Neural cell (in vitro differentiated cells): ENCODE data around the gene CDCP1. TPM values are rescaled to one million over a fixed set of nuclear protein-coding genes. Genes with fewer than 3 reads are reported as not detected.

ENCODE experiments used
- H2AFZ ChIP-seq: fragments of 200-600, 300-800 bp; sonication (generic), shearing (Covaris generic); 2 replicates; pipeline ENCODE4 v1.6.0; 2014; ENCODE audit warnings: low read depth, mild to moderate bottlenecking, antibody characterized with exemption, low read length, moderate library complexity
- H3F3A ChIP-seq: fragments of 200-600 bp; shearing (Covaris generic); 2 replicates; pipeline ENCODE4 v1.6.1; 2016; ENCODE audit warnings: mild to moderate bottlenecking, moderate library complexity, mixed read lengths, antibody characterized with exemption, low read length; ENCODE audit not compliant: insufficient read depth, poor library complexity, severe bottlenecking
- H3K27ac ChIP-seq: fragments of 200-600, 300-800 bp; sonication (generic), shearing (Covaris generic); 2 replicates; pipeline ENCODE4 v1.5.1; 2014; ENCODE audit warnings: mild to moderate bottlenecking, low read length, moderate library complexity
- H3K27me3 ChIP-seq: fragments of 300-800, 200-600 bp; sonication (generic), shearing (Covaris generic); 2 replicates; pipeline ENCODE4 v1.6.0; 2014; ENCODE audit warnings: mild to moderate bottlenecking, low read depth, low read length, moderate library complexity; ENCODE audit not compliant: insufficient read depth
- H3K36me3 ChIP-seq: fragments of 300-800, 200-600 bp; sonication (generic), shearing (Covaris generic); 2 replicates; pipeline ENCODE4 v1.5.1; 2014; ENCODE audit warnings: mild to moderate bottlenecking, antibody characterized with exemption, low read length, moderate library complexity; ENCODE audit not compliant: insufficient read depth
- H3K4me2 ChIP-seq: fragments of 300-800, 200-600 bp; sonication (generic), shearing (Covaris generic); 2 replicates; pipeline ENCODE4 v1.6.0; 2014; ENCODE audit warnings: mild to moderate bottlenecking, low read length
- H3K4me3 ChIP-seq: fragments of 300-800, 200-600 bp; sonication (generic), shearing (Covaris generic); 2 replicates; pipeline ENCODE4 v1.5.1; 2014; ENCODE audit warnings: mild to moderate bottlenecking, low read length, moderate library complexity
- H3K79me2 ChIP-seq: fragments of 200-600 bp; shearing (Covaris generic); replicated peaks from 2 replicates; pipeline ENCODE4 v1.6.0; 2014; ENCODE audit warnings: mild to moderate bottlenecking, low read length, moderate library complexity; ENCODE audit not compliant: insufficient read depth
- H3K9ac ChIP-seq: fragments of 300-800, 200-600 bp; sonication (generic), shearing (Covaris generic); 2 replicates; pipeline ENCODE4 v1.6.1; 2016; ENCODE audit warnings: mild to moderate bottlenecking, low read length, mixed read lengths
- H3K9me2 ChIP-seq: fragments of 200-600 bp; shearing (Covaris generic); 2 replicates; pipeline ENCODE4 v1.6.1; 2016; ENCODE audit warnings: mild to moderate bottlenecking, low read length, mixed read lengths; ENCODE audit not compliant: insufficient read depth
- H3K9me3 ChIP-seq: fragments of 200-600, 300-800 bp; sonication (generic), shearing (Covaris generic); 2 replicates; pipeline ENCODE4 v1.6.1; 2016; ENCODE audit warnings: mild to moderate bottlenecking, mixed run types, low read length, moderate library complexity, mixed read lengths
- H4K20me1 ChIP-seq: fragments of 200-600 bp; shearing (Covaris generic); 2 replicates; pipeline ENCODE4 v1.6.1; 2016; ENCODE audit warnings: mild to moderate bottlenecking, mixed run types; ENCODE audit not compliant: insufficient read depth
- CTCF ChIP-seq: fragments of 450-650 bp; IDR thresholded peaks from 2 replicates; pipeline ENCODE4 v1.5.1; 2014; ENCODE audit warnings: antibody characterized with exemption, mild to moderate bottlenecking, moderate library complexity; ENCODE audit not compliant: poor library complexity, severe bottlenecking
- EP300 ChIP-seq: fragments of 450-650 bp; conservative IDR thresholded peaks from 2 replicates; pipeline ENCODE4 v1.6.1; 2014; ENCODE audit warnings: antibody characterized with exemption, mild to moderate bottlenecking, moderate library complexity; ENCODE audit not compliant: poor library complexity, severe bottlenecking
- EZH2 ChIP-seq: fragments of 200-600, 300-800 bp; shearing (Covaris generic), sonication (generic); IDR thresholded peaks from 2 replicates; pipeline ENCODE4 v1.6.1; 2014; ENCODE audit warnings: antibody characterized with exemption, low read length, borderline replicate concordance, mild to moderate bottlenecking; ENCODE audit not compliant: insufficient read depth, poor library complexity, severe bottlenecking
- MXI1 ChIP-seq: fragments of 450-650 bp; conservative IDR thresholded peaks from 2 replicates; pipeline ENCODE4 v1.6.1; 2014; ENCODE audit warnings: antibody characterized with exemption, mild to moderate bottlenecking; ENCODE audit not compliant: poor library complexity, severe bottlenecking
- POLR2AphosphoS5 ChIP-seq: IDR thresholded peaks from 2 replicates; pipeline ENCODE4 v1.6.1; 2012
- RAD21 ChIP-seq: fragments of 450-650 bp; conservative IDR thresholded peaks from 2 replicates; pipeline ENCODE4 v1.6.1; 2014; ENCODE audit warnings: antibody characterized with exemption, mild to moderate bottlenecking, moderate library complexity
- SMC3 ChIP-seq: fragments of 450-650 bp; conservative IDR thresholded peaks from 2 replicates; pipeline ENCODE4 v1.6.1; 2014; ENCODE audit warnings: antibody characterized with exemption, mild to moderate bottlenecking, moderate library complexity; ENCODE audit not compliant: poor library complexity
- TAF1 ChIP-seq: IDR thresholded peaks from 2 replicates; pipeline ENCODE4 v1.6.1; 2012; ENCODE audit warnings: low read depth
- polyA plus RNA-seq: library from polyadenylated mRNA; depleted of rRNA; stranded (reverse); fragments of >200 nt; gene quantifications from 2 replicates; pipeline ENCODE4 v1.2.3, GENCODE V29; 2014
- TF ChIP-seq, protein P1 (sequence below): IDR thresholded peaks from 2 replicates; pipeline ENCODE4 v1.6.1; 2012; ENCODE audit warnings: borderline replicate concordance

CDCP1 gene
- polyA plus RNA-seq, 1 donor from 2014 or later = not detected

- Histone ChIP-seq H4K20me1 (no peaks in the 10 kb centered on the region), H3K4me2 (no peak overlapping the region), H3K4me3 (no peak overlapping the region), H3K79me2 (no peaks in the 10 kb centered on the region), H3F3A (no peaks in the 10 kb centered on the region), H3K27ac (no peak overlapping the region), H3K36me3 (no peaks in the 10 kb centered on the region), H3K27me3 (no peaks in the 10 kb centered on the region), H3K9me3 (no peaks in the 10 kb centered on the region), H3K9me2 (no peaks in the 10 kb centered on the region), H2AFZ (no peak overlapping the region), H3K9ac (no peak overlapping the region)
- TF ChIP-seq RAD21 (no peak), EZH2 (no peak), CTCF (no peak), SMC3 (no peak), TAF1 (no peak), MXI1 (no peak), POLR2AphosphoS5 (no peak), EP300 (no peak)
- TF ChIP-seq, protein P1, sequence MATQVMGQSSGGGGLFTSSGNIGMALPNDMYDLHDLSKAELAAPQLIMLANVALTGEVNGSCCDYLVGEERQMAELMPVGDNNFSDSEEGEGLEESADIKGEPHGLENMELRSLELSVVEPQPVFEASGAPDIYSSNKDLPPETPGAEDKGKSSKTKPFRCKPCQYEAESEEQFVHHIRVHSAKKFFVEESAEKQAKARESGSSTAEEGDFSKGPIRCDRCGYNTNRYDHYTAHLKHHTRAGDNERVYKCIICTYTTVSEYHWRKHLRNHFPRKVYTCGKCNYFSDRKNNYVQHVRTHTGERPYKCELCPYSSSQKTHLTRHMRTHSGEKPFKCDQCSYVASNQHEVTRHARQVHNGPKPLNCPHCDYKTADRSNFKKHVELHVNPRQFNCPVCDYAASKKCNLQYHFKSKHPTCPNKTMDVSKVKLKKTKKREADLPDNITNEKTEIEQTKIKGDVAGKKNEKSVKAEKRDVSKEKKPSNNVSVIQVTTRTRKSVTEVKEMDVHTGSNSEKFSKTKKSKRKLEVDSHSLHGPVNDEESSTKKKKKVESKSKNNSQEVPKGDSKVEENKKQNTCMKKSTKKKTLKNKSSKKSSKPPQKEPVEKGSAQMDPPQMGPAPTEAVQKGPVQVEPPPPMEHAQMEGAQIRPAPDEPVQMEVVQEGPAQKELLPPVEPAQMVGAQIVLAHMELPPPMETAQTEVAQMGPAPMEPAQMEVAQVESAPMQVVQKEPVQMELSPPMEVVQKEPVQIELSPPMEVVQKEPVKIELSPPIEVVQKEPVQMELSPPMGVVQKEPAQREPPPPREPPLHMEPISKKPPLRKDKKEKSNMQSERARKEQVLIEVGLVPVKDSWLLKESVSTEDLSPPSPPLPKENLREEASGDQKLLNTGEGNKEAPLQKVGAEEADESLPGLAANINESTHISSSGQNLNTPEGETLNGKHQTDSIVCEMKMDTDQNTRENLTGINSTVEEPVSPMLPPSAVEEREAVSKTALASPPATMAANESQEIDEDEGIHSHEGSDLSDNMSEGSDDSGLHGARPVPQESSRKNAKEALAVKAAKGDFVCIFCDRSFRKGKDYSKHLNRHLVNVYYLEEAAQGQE = no peak
Observed at GRCh38 chr3:45064512-45065372, 81.4 kb downstream of the CDCP1 start.

DNA sequence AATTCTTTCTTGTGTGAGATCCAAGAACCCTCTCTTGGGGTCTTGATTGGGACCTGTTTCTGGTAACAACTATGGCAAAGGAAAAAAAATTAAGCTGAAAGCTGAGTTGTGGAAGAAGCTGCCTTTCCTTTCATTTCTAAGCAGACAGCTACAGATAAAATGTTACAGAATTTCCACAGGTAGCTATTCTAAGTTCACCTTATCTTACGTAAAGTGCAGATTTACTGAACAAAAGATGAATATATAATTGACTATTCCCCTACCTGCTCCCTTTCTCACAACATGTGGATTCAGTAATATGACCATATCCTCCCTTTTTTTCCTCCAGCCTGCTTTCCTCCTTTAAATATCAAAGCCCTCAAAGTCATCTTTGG, 83.5 kb downstream of the CDCP1 start:
- no peaks in the 10 kb centered on the region for H3K36me3 ChIP-seq
- H3K9me2 ChIP-seq = no peaks in the 10 kb centered on the region
- no peak overlapping the region for H2AFZ ChIP-seq
- no peaks in the 10 kb centered on the region for H3K79me2 ChIP-seq
- no peaks in the 10 kb centered on the region for H3F3A ChIP-seq
- H3K27me3 ChIP-seq = no peaks in the 10 kb centered on the region
- H3K9ac ChIP-seq = no peak overlapping the region
- H3K9me3 ChIP-seq = no peaks in the 10 kb centered on the region
- H3K4me2 ChIP-seq = no peak overlapping the region
- H3K27ac ChIP-seq = no peak overlapping the region
- no peak overlapping the region for H3K4me3 ChIP-seq
- TF ChIP-seq CTCF = no peak
- TF ChIP-seq MXI1 = no peak
- no peak for TF ChIP-seq RAD21
- TF ChIP-seq EP300 = no peak
- TF ChIP-seq, protein P1 = no peak
- no peak for TF ChIP-seq SMC3
- no peak for TF ChIP-seq EZH2
- no peak for TF ChIP-seq POLR2AphosphoS5
- TF ChIP-seq TAF1 = no peak
- H4K20me1 ChIP-seq = no peaks in the 10 kb centered on the region
